Measurements from ENCODE around the gene S1PR5.
A peak's percentile ranks its signal among the peaks of the same experiment; 100 is the strongest.
"Not testable (repeated sequence)": the region's sequence is repeated elsewhere in the genome, so short reads cannot be mapped to it uniquely, and the experiment has no call there.

S1PR5 gene

GRCh38 chr19:10543420-10544241 is 26.4 kb upstream of the S1PR5 start, which contains the start of gene ATG4D:
TSS of gene ATG4D (plus strand) at chr19:10543904. CDS start at chr19:10544091, 187 bp downstream.
- Histone ChIP-seq H3K9me3 (ENCODE audit: control insufficient read depth, insufficient read depth, low read length) (no peaks in the 10 kb centered on the region), H3K4me3 (ENCODE audit: low read depth, low read length) (peak within 1 kb of the TSS; percentile 83), H3K9ac (ENCODE audit: low read depth, low read length) (peak within 1 kb of the TSS; percentile 54)

GRCh38 chr19:10543059-10543419 is 25.8 kb upstream of the S1PR5 start:
- H3K27me3 ChIP-seq (ENCODE audit: control insufficient read depth, insufficient read depth, low read length), result no peaks in the 10 kb centered on the region
- no peak overlapping the region for H3K9ac ChIP-seq (ENCODE audit: low read depth, low read length)
- H3K9me3 ChIP-seq (ENCODE audit: control insufficient read depth, insufficient read depth, low read length), result no peaks in the 10 kb centered on the region
- H3K4me3 ChIP-seq (ENCODE audit: low read depth, low read length), result peak overlapping the region; percentile 49
- no peaks in the 10 kb centered on the region for H3K4me1 ChIP-seq (ENCODE audit: control insufficient read depth, insufficient read depth, low read length)
- H3K36me3 ChIP-seq (ENCODE audit: control insufficient read depth, insufficient read depth, low read length), result peaks cover 10% of the 10 kb centered on the region

More at GRCh38 chr19:10543420-10544241, 26.4 kb upstream of the S1PR5 start, which contains the start of gene ATG4D:
- Histone ChIP-seq H3K36me3 (ENCODE audit: control insufficient read depth, insufficient read depth, low read length) (peaks cover 10% of the 10 kb centered on the region), H3K4me1 (ENCODE audit: control insufficient read depth, insufficient read depth, low read length) (no peaks in the 10 kb centered on the region), H3K27me3 (ENCODE audit: control insufficient read depth, insufficient read depth, low read length) (no peaks in the 10 kb centered on the region)

GRCh38 chr19:10539016-10539415 is 21.8 kb upstream of the S1PR5 start:
- H3K27me3 ChIP-seq (ENCODE audit: control insufficient read depth, insufficient read depth, low read length); H3K36me3 ChIP-seq (ENCODE audit: control insufficient read depth, insufficient read depth, low read length); H3K4me1 ChIP-seq (ENCODE audit: control insufficient read depth, insufficient read depth, low read length); H3K4me3 ChIP-seq (ENCODE audit: low read depth, low read length); H3K9me3 ChIP-seq (ENCODE audit: control insufficient read depth, insufficient read depth, low read length); H3K9ac ChIP-seq (ENCODE audit: low read depth, low read length): not testable (repeated sequence)

- Histone ChIP-seq H3K36me3 (ENCODE audit: control insufficient read depth, insufficient read depth, low read length) (no peaks in the 10 kb centered on the region), H3K9me3 (ENCODE audit: control insufficient read depth, insufficient read depth, low read length) (no peaks in the 10 kb centered on the region), H3K27me3 (ENCODE audit: control insufficient read depth, insufficient read depth, low read length) (no peaks in the 10 kb centered on the region)
These were observed 21.1 kb upstream of the S1PR5 start for GRCh38 chr19:10538204-10538983.

GRCh38 chr19:10537668-10538067 is 20.4 kb upstream of the S1PR5 start:
- Histone ChIP-seq H3K36me3 (ENCODE audit: control insufficient read depth, insufficient read depth, low read length) (no peaks in the 10 kb centered on the region), H3K9me3 (ENCODE audit: control insufficient read depth, insufficient read depth, low read length) (no peaks in the 10 kb centered on the region), H3K9ac (ENCODE audit: low read depth, low read length) (no peak overlapping the region), H3K4me1 (ENCODE audit: control insufficient read depth, insufficient read depth, low read length) (no peaks in the 10 kb centered on the region), H3K27me3 (ENCODE audit: control insufficient read depth, insufficient read depth, low read length) (no peaks in the 10 kb centered on the region), H3K4me3 (ENCODE audit: low read depth, low read length) (no peak overlapping the region)

More at GRCh38 chr19:10538204-10538983, 21.1 kb upstream of the S1PR5 start:
- Histone ChIP-seq H3K4me1 (ENCODE audit: control insufficient read depth, insufficient read depth, low read length) (no peaks in the 10 kb centered on the region), H3K4me3 (ENCODE audit: low read depth, low read length) (no peak overlapping the region), H3K9ac (ENCODE audit: low read depth, low read length) (no peak overlapping the region)

GRCh38 chr19:10535613-10536012 is 18.4 kb upstream of the S1PR5 start:
- no peaks in the 10 kb centered on the region for H3K9me3 ChIP-seq (ENCODE audit: control insufficient read depth, insufficient read depth, low read length)
- H3K4me3 ChIP-seq (ENCODE audit: low read depth, low read length), result no peak overlapping the region
- no peaks in the 10 kb centered on the region for H3K4me1 ChIP-seq (ENCODE audit: control insufficient read depth, insufficient read depth, low read length)
- H3K36me3 ChIP-seq (ENCODE audit: control insufficient read depth, insufficient read depth, low read length), result no peaks in the 10 kb centered on the region
- no peaks in the 10 kb centered on the region for H3K27me3 ChIP-seq (ENCODE audit: control insufficient read depth, insufficient read depth, low read length)
- H3K9ac ChIP-seq (ENCODE audit: low read depth, low read length), result no peak overlapping the region

GRCh38 chr19:10533646-10534386 is 16.6 kb upstream of the S1PR5 start:
- Histone ChIP-seq H3K27me3 (ENCODE audit: control insufficient read depth, insufficient read depth, low read length) (no peaks in the 10 kb centered on the region), H3K9me3 (ENCODE audit: control insufficient read depth, insufficient read depth, low read length) (no peaks in the 10 kb centered on the region), H3K36me3 (ENCODE audit: control insufficient read depth, insufficient read depth, low read length) (no peaks in the 10 kb centered on the region), H3K4me1 (ENCODE audit: control insufficient read depth, insufficient read depth, low read length) (no peaks in the 10 kb centered on the region), H3K4me3 (ENCODE audit: low read depth, low read length) (no peak overlapping the region), H3K9ac (ENCODE audit: low read depth, low read length) (no peak overlapping the region)

GRCh38 chr19:10532457-10532856 is 15.2 kb upstream of the S1PR5 start:
- Histone ChIP-seq H3K4me1 (ENCODE audit: control insufficient read depth, insufficient read depth, low read length) (no peaks in the 10 kb centered on the region), H3K27me3 (ENCODE audit: control insufficient read depth, insufficient read depth, low read length) (no peaks in the 10 kb centered on the region), H3K4me3 (ENCODE audit: low read depth, low read length) (no peak overlapping the region), H3K9ac (ENCODE audit: low read depth, low read length) (no peak overlapping the region), H3K9me3 (ENCODE audit: control insufficient read depth, insufficient read depth, low read length) (no peaks in the 10 kb centered on the region), H3K36me3 (ENCODE audit: control insufficient read depth, insufficient read depth, low read length) (no peaks in the 10 kb centered on the region)

- not testable (repeated sequence) for H3K9me3 ChIP-seq (ENCODE audit: control insufficient read depth, insufficient read depth, low read length); H3K36me3 ChIP-seq (ENCODE audit: control insufficient read depth, insufficient read depth, low read length); H3K27me3 ChIP-seq (ENCODE audit: control insufficient read depth, insufficient read depth, low read length); H3K9ac ChIP-seq (ENCODE audit: low read depth, low read length); H3K4me3 ChIP-seq (ENCODE audit: low read depth, low read length); H3K4me1 ChIP-seq (ENCODE audit: control insufficient read depth, insufficient read depth, low read length)
These were observed 9.6 kb upstream of the S1PR5 start for GRCh38 chr19:10526887-10527286.

GRCh38 chr19:10525636-10526035 is 8.4 kb upstream of the S1PR5 start:
- Histone ChIP-seq H3K9ac (ENCODE audit: low read depth, low read length) (no peak overlapping the region), H3K4me1 (ENCODE audit: control insufficient read depth, insufficient read depth, low read length) (no peaks in the 10 kb centered on the region), H3K36me3 (ENCODE audit: control insufficient read depth, insufficient read depth, low read length) (no peaks in the 10 kb centered on the region), H3K4me3 (ENCODE audit: low read depth, low read length) (no peak overlapping the region), H3K27me3 (ENCODE audit: control insufficient read depth, insufficient read depth, low read length) (no peaks in the 10 kb centered on the region), H3K9me3 (ENCODE audit: control insufficient read depth, insufficient read depth, low read length) (no peaks in the 10 kb centered on the region)

GRCh38 chr19:10523135-10523636 is 5.9 kb upstream of the S1PR5 start:
- no peak overlapping the region for H3K4me3 ChIP-seq (ENCODE audit: low read depth, low read length)
- no peak overlapping the region for H3K9ac ChIP-seq (ENCODE audit: low read depth, low read length)
- H3K36me3 ChIP-seq (ENCODE audit: control insufficient read depth, insufficient read depth, low read length), result no peaks in the 10 kb centered on the region
- peaks cover 14% of the 10 kb centered on the region for H3K27me3 ChIP-seq (ENCODE audit: control insufficient read depth, insufficient read depth, low read length)
- H3K9me3 ChIP-seq (ENCODE audit: control insufficient read depth, insufficient read depth, low read length), result no peaks in the 10 kb centered on the region
- H3K4me1 ChIP-seq (ENCODE audit: control insufficient read depth, insufficient read depth, low read length), result no peaks in the 10 kb centered on the region
